ENCODE measurements around the gene LRIT1. TPM values are rescaled to one million over a fixed set of nuclear protein-coding genes. Genes with fewer than 3 reads are reported as not detected.
"Not testable (repeated sequence)": the region's sequence is repeated elsewhere in the genome, so short reads cannot be mapped to it uniquely, and the experiment has no call there.

Gene LRIT1
- total RNA-seq, 1 experiment from 2014 or later: not detected

DNA sequence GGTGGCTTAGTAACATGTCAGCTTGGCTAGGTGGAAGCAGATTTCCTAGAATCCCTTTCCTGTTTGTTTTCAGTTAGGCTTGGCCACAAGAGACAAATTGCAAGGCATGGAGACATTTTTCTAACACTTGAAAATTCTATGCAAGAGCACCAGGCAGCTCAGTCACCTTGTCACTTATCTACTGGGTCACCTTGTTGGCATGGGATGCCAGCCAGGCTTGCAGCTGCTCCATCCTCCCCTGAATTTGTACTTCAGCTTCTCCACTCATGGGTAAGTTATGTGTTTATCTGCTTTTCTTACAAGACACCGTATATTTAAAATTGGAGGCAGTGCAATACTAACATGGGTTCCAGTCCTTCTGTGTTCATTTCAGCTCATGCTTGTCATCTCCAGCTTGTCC is 46.8 kb upstream of the LRIT1 start:
- peak; percentile 21 for TF ChIP-seq EZH2 (IDR thresholded peaks at IDR 0.05; ENCODE audit: borderline replicate concordance, low read depth, low read length, poor library complexity, severe bottlenecking)
- TF ChIP-seq, protein P1, sequence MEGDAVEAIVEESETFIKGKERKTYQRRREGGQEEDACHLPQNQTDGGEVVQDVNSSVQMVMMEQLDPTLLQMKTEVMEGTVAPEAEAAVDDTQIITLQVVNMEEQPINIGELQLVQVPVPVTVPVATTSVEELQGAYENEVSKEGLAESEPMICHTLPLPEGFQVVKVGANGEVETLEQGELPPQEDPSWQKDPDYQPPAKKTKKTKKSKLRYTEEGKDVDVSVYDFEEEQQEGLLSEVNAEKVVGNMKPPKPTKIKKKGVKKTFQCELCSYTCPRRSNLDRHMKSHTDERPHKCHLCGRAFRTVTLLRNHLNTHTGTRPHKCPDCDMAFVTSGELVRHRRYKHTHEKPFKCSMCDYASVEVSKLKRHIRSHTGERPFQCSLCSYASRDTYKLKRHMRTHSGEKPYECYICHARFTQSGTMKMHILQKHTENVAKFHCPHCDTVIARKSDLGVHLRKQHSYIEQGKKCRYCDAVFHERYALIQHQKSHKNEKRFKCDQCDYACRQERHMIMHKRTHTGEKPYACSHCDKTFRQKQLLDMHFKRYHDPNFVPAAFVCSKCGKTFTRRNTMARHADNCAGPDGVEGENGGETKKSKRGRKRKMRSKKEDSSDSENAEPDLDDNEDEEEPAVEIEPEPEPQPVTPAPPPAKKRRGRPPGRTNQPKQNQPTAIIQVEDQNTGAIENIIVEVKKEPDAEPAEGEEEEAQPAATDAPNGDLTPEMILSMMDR (conservative IDR thresholded peaks at IDR 0.05; ENCODE audit: low read depth, low read length): no peak
- ChIA-PET POLR2A (ENCODE audit: low non-redundant PET) (no interaction called here), CTCF (no interaction called here)
- Histone ChIP-seq H3K4me1 (ENCODE audit: insufficient read depth, low read length, poor library complexity, severe bottlenecking) (no peaks in the 10 kb centered on the region), H3K27ac (ENCODE audit: low read depth, low read length, poor library complexity, severe bottlenecking) (no peak overlapping the region), H3K36me3 (ENCODE audit: insufficient read depth, low read length, poor library complexity, severe bottlenecking) (no peaks in the 10 kb centered on the region), H3K27me3 (replicated peaks; ENCODE audit: insufficient read depth, low read depth, low read length, poor library complexity) (peaks cover 30% of the 10 kb centered on the region), H3K9me3 (ENCODE audit: low read depth, low read length, poor library complexity, severe bottlenecking) (no peaks in the 10 kb centered on the region), H3K4me3 (ENCODE audit: low read depth, low read length, poor library complexity, severe bottlenecking) (no peak overlapping the region)
- intact Hi-C loops (cut with micrococcal nuclease; ENCODE audit: unreplicated experiment): no loop called here
- DNase-seq (ENCODE audit: low spot score): no peak
- no TSS peak for BruUV-seq (replicated peaks)

DNA sequence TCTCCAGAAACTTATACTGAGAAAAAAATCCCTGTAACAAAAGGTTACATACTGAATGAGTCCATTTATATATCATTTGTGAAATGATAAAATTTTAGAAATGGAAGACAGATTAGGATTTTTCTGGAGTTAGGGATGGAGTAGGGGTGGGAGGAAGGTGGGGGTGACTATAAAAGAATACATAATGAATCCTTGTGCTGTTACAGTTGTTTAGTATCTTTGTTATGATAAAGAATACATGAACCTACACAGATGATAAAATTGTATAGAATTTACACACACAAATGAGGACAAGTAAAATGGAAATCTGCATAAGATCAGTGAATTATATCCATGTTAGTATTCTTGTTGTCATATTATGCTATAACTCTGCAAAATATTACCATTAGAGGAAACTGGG is 45.3 kb upstream of the LRIT1 start:
- Histone ChIP-seq H3K4me3 (ENCODE audit: low read depth, low read length, poor library complexity, severe bottlenecking) (no peak overlapping the region), H3K36me3 (ENCODE audit: insufficient read depth, low read length, poor library complexity, severe bottlenecking) (no peaks in the 10 kb centered on the region), H3K27ac (ENCODE audit: low read depth, low read length, poor library complexity, severe bottlenecking) (no peak overlapping the region), H3K4me1 (ENCODE audit: insufficient read depth, low read length, poor library complexity, severe bottlenecking) (no peaks in the 10 kb centered on the region), H3K27me3 (replicated peaks; ENCODE audit: insufficient read depth, low read depth, low read length, poor library complexity) (peaks cover 30% of the 10 kb centered on the region), H3K9me3 (ENCODE audit: low read depth, low read length, poor library complexity, severe bottlenecking) (no peaks in the 10 kb centered on the region)
- TF ChIP-seq, protein P1 (conservative IDR thresholded peaks at IDR 0.05; ENCODE audit: low read depth, low read length): no peak
- no peak for TF ChIP-seq EZH2 (IDR thresholded peaks at IDR 0.05; ENCODE audit: borderline replicate concordance, low read depth, low read length, poor library complexity, severe bottlenecking)
- ChIA-PET POLR2A (ENCODE audit: low non-redundant PET) (no interaction called here), CTCF (no interaction called here)
- BruUV-seq (replicated peaks): no TSS peak
- DNase-seq (ENCODE audit: low spot score): no peak
- intact Hi-C loops (cut with micrococcal nuclease; ENCODE audit: unreplicated experiment): no loop called here

DNA sequence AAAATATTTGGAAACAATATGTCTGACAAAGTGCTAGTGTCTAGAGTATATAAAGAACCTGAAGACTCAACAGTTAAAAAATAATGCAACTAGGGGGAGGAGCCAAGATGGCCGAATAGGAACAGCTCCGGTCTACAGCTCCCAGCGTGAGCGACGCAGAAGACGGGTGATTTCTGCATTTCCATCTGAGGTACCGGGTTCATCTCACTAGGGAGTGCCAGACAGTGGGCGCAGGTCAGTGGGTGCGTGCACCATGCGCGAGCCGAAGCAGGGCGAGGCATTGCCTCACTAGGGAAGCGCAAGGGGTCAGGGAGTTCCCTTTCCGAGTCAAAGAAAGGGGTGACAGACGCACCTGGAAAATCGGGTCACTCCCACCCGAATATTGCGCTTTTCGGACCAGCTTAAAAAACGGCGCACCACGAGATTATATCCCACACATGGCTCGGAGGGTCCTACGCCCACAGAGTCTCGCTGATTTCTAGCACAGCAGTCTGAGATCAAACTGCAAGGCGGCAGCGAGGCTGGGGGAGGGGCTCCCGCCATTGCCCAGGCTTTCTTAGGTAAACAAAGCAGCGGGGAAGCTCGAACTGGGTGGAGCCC is 38.6 kb upstream of the LRIT1 start:
- intact Hi-C loops (cut with micrococcal nuclease; ENCODE audit: unreplicated experiment); H3K9me3 ChIP-seq (ENCODE audit: low read depth, low read length, poor library complexity, severe bottlenecking); H3K27me3 ChIP-seq (replicated peaks; ENCODE audit: insufficient read depth, low read depth, low read length, poor library complexity); H3K27ac ChIP-seq (ENCODE audit: low read depth, low read length, poor library complexity, severe bottlenecking); POLR2A ChIA-PET (ENCODE audit: low non-redundant PET); H3K4me1 ChIP-seq (ENCODE audit: insufficient read depth, low read length, poor library complexity, severe bottlenecking); BruUV-seq (replicated peaks); H3K36me3 ChIP-seq (ENCODE audit: insufficient read depth, low read length, poor library complexity, severe bottlenecking): not testable (repeated sequence)
- peak; percentile 36 for DNase-seq (ENCODE audit: low spot score)
- CTCF ChIA-PET: interaction anchor here (1.9 kb wide), 1 partner anchor 12 kb away, joined by 5 read pairs; no protein-coding TSS in a partner anchor
- H3K4me3 ChIP-seq (ENCODE audit: low read depth, low read length, poor library complexity, severe bottlenecking): peak overlapping the region; percentile 32

DNA sequence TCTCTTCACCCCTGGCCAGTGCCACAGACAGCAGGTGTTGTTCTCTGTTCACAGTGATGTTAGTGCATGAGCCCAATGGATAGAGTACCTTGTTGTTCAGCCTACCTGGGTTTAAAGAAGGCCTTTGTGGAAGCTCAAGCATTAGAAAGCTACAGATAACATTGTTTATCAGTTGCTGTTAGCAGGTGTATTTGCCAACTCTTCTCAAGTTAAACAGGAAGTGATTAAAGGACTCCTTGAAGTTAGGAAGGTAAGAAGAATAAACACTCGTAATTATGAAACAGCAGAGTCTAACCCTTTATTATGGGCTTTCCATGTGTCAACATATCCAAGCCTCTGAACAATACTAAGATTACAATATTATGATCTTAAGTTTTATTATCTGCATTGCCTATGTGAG is 29.4 kb upstream of the LRIT1 start:
- no TSS peak for BruUV-seq (replicated peaks)
- ChIA-PET POLR2A (ENCODE audit: low non-redundant PET) (no interaction called here), CTCF (no interaction called here)
- TF ChIP-seq EZH2 (IDR thresholded peaks at IDR 0.05; ENCODE audit: borderline replicate concordance, low read depth, low read length, poor library complexity, severe bottlenecking): no peak
- Histone ChIP-seq H3K36me3 (ENCODE audit: insufficient read depth, low read length, poor library complexity, severe bottlenecking) (no peaks in the 10 kb centered on the region), H3K4me3 (ENCODE audit: low read depth, low read length, poor library complexity, severe bottlenecking) (no peak overlapping the region), H3K27me3 (replicated peaks; ENCODE audit: insufficient read depth, low read depth, low read length, poor library complexity) (peaks cover 44% of the 10 kb centered on the region), H3K27ac (ENCODE audit: low read depth, low read length, poor library complexity, severe bottlenecking) (no peak overlapping the region), H3K9me3 (ENCODE audit: low read depth, low read length, poor library complexity, severe bottlenecking) (no peaks in the 10 kb centered on the region), H3K4me1 (ENCODE audit: insufficient read depth, low read length, poor library complexity, severe bottlenecking) (no peaks in the 10 kb centered on the region)
- DNase-seq (ENCODE audit: low spot score): no peak
- intact Hi-C loops (cut with micrococcal nuclease; ENCODE audit: unreplicated experiment): no loop called here

Data from A673 (cell line).